GM23338 (cell line): ENCODE results near the gene UBASH3A. TPM values are rescaled to one million over a fixed set of nuclear protein-coding genes. Genes with fewer than 3 reads are reported as not detected.

Source experiments
- ATAC-seq: fragments of 200-7000 bp; cut with Tn5 transposase; 3 replicates; pipeline ENCODE4 v1.9.1; 2020
- DNase-seq: peaks from one replicate; pipeline ENCODE4 v3.0.0-alpha.2; 2015; ENCODE audit warnings: low spot score
- H2AFZ ChIP-seq: fragments of 200-600 bp; sonication (generic); 2 replicates; pipeline ENCODE4 v1.8.0; 2016; ENCODE audit warnings: antibody characterized with exemption, mild to moderate bottlenecking, moderate library complexity
- H3F3A ChIP-seq: fragments of 200-600 bp; sonication (generic); replicated peaks from 2 replicates; pipeline ENCODE4 v1.8.0; 2017; ENCODE audit warnings: antibody characterized with exemption, mixed run types, low read depth
- H3K27ac ChIP-seq: fragments of 200-600 bp; sonication (generic); 2 replicates; pipeline ENCODE4 v1.6.1; 2016; ENCODE audit warnings: low read depth
- H3K27me3 ChIP-seq: fragments of 200-600 bp; sonication (generic); 2 replicates; pipeline ENCODE4 v1.8.0; 2016; ENCODE audit warnings: mild to moderate bottlenecking, mixed run types, moderate library complexity; ENCODE audit not compliant: insufficient read depth
- H3K36me3 ChIP-seq: fragments of 200-600 bp; sonication (generic); 2 replicates; pipeline ENCODE4 v1.8.0; 2016; ENCODE audit warnings: mild to moderate bottlenecking; ENCODE audit not compliant: insufficient read depth
- H3K4me1 ChIP-seq: fragments of 200-600 bp; sonication (generic); 2 replicates; pipeline ENCODE4 v1.8.0; 2016; ENCODE audit warnings: mild to moderate bottlenecking, moderate library complexity; ENCODE audit not compliant: insufficient read depth
- H3K4me2 ChIP-seq: fragments of 200-600 bp; sonication (generic); 2 replicates; pipeline ENCODE4 v1.7.1; 2017; ENCODE audit warnings: mixed run types
- H3K4me3 ChIP-seq: fragments of 200-600 bp; sonication (generic); 2 replicates; pipeline ENCODE4 v1.6.1; 2016; ENCODE audit warnings: mixed run types
- H3K79me2 ChIP-seq: fragments of 200-600 bp; sonication (generic); replicated peaks from 2 replicates; pipeline ENCODE4 v1.8.0; 2017; ENCODE audit warnings: mild to moderate bottlenecking; ENCODE audit not compliant: insufficient read depth
- H3K9me2 ChIP-seq: fragments of 200-600 bp; sonication (generic); 2 replicates; pipeline ENCODE4 v1.8.0; 2017; ENCODE audit not compliant: insufficient read depth
- H4K20me1 ChIP-seq: fragments of 200-600 bp; sonication (generic); replicated peaks from 2 replicates; pipeline ENCODE4 v1.8.0; 2017; ENCODE audit warnings: mild to moderate bottlenecking; ENCODE audit not compliant: insufficient read depth
- H3K27ac Mint-ChIP-seq: 2 replicates; pipeline ENCODE4 v1.8.0; 2020; ENCODE audit warnings: inconsistent platforms, mild to moderate bottlenecking, moderate library complexity, mixed read lengths
- H3K27me3 Mint-ChIP-seq: 3 replicates; pipeline ENCODE4 v1.8.0; 2022; ENCODE audit warnings: low read depth, mild to moderate bottlenecking, moderate library complexity, mixed read lengths, inconsistent platforms; ENCODE audit not compliant: insufficient read depth, poor library complexity
- H3K36me3 Mint-ChIP-seq: 3 replicates; pipeline ENCODE4 v1.8.0; 2021; ENCODE audit warnings: low read depth, mild to moderate bottlenecking, inconsistent platforms, moderate library complexity, mixed read lengths
- H3K4me1 Mint-ChIP-seq: 3 replicates; pipeline ENCODE4 v1.8.0; 2020; ENCODE audit warnings: mild to moderate bottlenecking, inconsistent platforms, mixed read lengths
- H3K4me3 Mint-ChIP-seq: 3 replicates; pipeline ENCODE4 v1.8.0; 2021; ENCODE audit warnings: moderate library complexity, mild to moderate bottlenecking, inconsistent platforms, mixed read lengths
- H3K9me3 Mint-ChIP-seq: 3 replicates; pipeline ENCODE4 v1.8.0; 2020; ENCODE audit warnings: moderate library complexity, mild to moderate bottlenecking, inconsistent platforms, mixed read lengths
- CREB1 ChIP-seq: fragments of 250-450 bp; sonication (Bioruptor Pico); IDR thresholded peaks from 2 replicates; pipeline ENCODE4 v1.5.0; 2020; ENCODE audit warnings: low read depth, mild to moderate bottlenecking, moderate library complexity
- EZH2 ChIP-seq: fragments of 200-600 bp; sonication (generic); IDR thresholded peaks from one replicate; pipeline ENCODE4 v1.8.0; 2017; ENCODE audit warnings: antibody characterized with exemption, mild to moderate bottlenecking, low read depth; ENCODE audit not compliant: unreplicated experiment
- EZH2phosphoT487 ChIP-seq: fragments of 200-600 bp; sonication (generic); IDR thresholded peaks from one replicate; pipeline ENCODE4 v1.8.1; 2018; ENCODE audit warnings: antibody characterized with exemption; ENCODE audit not compliant: unreplicated experiment
- JUNB ChIP-seq: IDR thresholded peaks from one replicate; pipeline ENCODE4 v1.6.1; 2016; ENCODE audit warnings: antibody characterized with exemption; ENCODE audit not compliant: unreplicated experiment
- NANOG ChIP-seq: IDR thresholded peaks from 2 replicates; pipeline ENCODE4 v1.6.1; 2016; ENCODE audit warnings: antibody characterized with exemption, borderline replicate concordance
- POLR2AphosphoS5 ChIP-seq: IDR thresholded peaks from 2 replicates; pipeline ENCODE4 v1.6.1; 2016; ENCODE audit warnings: antibody characterized with exemption, low read depth
- STAT1 ChIP-seq: IDR thresholded peaks from one replicate; pipeline ENCODE4 v1.6.1; 2016; ENCODE audit warnings: antibody characterized with exemption; ENCODE audit not compliant: unreplicated experiment
- ZNF331 ChIP-seq: fragments of 250-450 bp; sonication (Bioruptor Pico); IDR thresholded peaks from 2 replicates; pipeline ENCODE4 v1.5.0; 2020; ENCODE audit warnings: low read depth, mild to moderate bottlenecking, moderate library complexity
- polyA plus RNA-seq: library from polyadenylated mRNA; unstranded; fragments of >200 nt; fragmentation: Nextera tagmentation; extraction: Ambion mirVana; gene quantifications from 2 replicates; pipeline ENCODE4 v1.2.1, GENCODE V29; 2016
- total RNA-seq: library from RNA; depleted of rRNA; stranded (reverse); fragments of >200 nt; shearing (Covaris generic); gene quantifications from 2 replicates; pipeline ENCODE4 v1.2.3, GENCODE V29; 2014
- TF ChIP-seq, protein P1 (sequence below): fragments of 250-450 bp; sonication (Bioruptor Pico); IDR thresholded peaks from 2 replicates; pipeline ENCODE4 v1.5.0; 2020; ENCODE audit warnings: mild to moderate bottlenecking, moderate library complexity
- TF ChIP-seq, protein P2 (sequence below): IDR thresholded peaks from one replicate; pipeline ENCODE4 v1.6.1; 2018; ENCODE audit warnings: antibody characterized with exemption; ENCODE audit not compliant: unreplicated experiment
- TF ChIP-seq, protein P3 (sequence below): IDR thresholded peaks from 2 replicates; pipeline ENCODE4 v1.6.1; 2016; ENCODE audit warnings: antibody characterized with exemption

The UBASH3A gene
- total and polyA plus RNA-seq, 2 experiments from 2014 or later = not detected

- peaks cover 7% of the 10 kb centered on the region for H3K27me3 Mint-ChIP-seq
- H3F3A ChIP-seq = no peaks in the 10 kb centered on the region
- no peaks in the 10 kb centered on the region for H3K27me3 ChIP-seq
- no peak overlapping the region for H3K4me3 ChIP-seq
- H3K27ac Mint-ChIP-seq = no peak overlapping the region
- TF ChIP-seq NANOG = no peak
- TF ChIP-seq EZH2 = no peak
- TF ChIP-seq EZH2phosphoT487 = no peak
- TF ChIP-seq STAT1 = no peak
- no peak for TF ChIP-seq ZNF331 (CRISPR knock-in tag)
- no peak for TF ChIP-seq POLR2AphosphoS5
- TF ChIP-seq, protein P1, sequence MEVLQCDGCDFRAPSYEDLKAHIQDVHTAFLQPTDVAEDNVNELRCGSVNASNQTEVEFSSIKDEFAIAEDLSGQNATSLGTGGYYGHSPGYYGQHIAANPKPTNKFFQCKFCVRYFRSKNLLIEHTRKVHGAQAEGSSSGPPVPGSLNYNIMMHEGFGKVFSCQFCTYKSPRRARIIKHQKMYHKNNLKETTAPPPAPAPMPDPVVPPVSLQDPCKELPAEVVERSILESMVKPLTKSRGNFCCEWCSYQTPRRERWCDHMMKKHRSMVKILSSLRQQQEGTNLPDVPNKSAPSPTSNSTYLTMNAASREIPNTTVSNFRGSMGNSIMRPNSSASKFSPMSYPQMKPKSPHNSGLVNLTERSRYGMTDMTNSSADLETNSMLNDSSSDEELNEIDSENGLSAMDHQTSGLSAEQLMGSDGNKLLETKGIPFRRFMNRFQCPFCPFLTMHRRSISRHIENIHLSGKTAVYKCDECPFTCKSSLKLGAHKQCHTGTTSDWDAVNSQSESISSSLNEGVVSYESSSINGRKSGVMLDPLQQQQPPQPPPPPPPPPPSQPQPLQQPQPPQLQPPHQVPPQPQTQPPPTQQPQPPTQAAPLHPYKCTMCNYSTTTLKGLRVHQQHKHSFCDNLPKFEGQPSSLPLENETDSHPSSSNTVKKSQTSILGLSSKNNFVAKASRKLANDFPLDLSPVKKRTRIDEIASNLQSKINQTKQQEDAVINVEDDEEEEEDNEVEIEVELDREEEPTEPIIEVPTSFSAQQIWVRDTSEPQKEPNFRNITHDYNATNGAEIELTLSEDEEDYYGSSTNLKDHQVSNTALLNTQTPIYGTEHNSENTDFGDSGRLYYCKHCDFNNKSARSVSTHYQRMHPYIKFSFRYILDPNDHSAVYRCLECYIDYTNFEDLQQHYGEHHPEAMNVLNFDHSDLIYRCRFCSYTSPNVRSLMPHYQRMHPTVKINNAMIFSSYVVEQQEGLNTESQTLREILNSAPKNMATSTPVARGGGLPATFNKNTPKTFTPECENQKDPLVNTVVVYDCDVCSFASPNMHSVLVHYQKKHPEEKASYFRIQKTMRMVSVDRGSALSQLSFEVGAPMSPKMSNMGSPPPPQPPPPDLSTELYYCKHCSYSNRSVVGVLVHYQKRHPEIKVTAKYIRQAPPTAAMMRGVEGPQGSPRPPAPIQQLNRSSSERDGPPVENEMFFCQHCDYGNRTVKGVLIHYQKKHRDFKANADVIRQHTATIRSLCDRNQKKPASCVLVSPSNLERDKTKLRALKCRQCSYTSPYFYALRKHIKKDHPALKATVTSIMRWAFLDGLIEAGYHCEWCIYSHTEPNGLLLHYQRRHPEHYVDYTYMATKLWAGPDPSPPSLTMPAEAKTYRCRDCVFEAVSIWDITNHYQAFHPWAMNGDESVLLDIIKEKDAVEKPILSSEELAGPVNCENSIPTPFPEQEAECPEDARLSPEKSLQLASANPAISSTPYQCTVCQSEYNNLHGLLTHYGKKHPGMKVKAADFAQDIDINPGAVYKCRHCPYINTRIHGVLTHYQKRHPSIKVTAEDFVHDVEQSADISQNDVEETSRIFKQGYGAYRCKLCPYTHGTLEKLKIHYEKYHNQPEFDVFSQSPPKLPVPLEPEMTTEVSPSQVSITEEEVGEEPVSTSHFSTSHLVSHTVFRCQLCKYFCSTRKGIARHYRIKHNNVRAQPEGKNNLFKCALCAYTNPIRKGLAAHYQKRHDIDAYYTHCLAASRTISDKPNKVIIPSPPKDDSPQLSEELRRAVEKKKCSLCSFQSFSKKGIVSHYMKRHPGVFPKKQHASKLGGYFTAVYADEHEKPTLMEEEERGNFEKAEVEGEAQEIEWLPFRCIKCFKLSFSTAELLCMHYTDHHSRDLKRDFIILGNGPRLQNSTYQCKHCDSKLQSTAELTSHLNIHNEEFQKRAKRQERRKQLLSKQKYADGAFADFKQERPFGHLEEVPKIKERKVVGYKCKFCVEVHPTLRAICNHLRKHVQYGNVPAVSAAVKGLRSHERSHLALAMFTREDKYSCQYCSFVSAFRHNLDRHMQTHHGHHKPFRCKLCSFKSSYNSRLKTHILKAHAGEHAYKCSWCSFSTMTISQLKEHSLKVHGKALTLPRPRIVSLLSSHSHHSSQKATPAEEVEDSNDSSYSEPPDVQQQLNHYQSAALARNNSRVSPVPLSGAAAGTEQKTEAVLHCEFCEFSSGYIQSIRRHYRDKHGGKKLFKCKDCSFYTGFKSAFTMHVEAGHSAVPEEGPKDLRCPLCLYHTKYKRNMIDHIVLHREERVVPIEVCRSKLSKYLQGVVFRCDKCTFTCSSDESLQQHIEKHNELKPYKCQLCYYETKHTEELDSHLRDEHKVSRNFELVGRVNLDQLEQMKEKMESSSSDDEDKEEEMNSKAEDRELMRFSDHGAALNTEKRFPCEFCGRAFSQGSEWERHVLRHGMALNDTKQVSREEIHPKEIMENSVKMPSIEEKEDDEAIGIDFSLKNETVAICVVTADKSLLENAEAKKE (CRISPR knock-in tag) = no peak
- no peak for TF ChIP-seq CREB1 (CRISPR knock-in tag)
- TF ChIP-seq, protein P2, sequence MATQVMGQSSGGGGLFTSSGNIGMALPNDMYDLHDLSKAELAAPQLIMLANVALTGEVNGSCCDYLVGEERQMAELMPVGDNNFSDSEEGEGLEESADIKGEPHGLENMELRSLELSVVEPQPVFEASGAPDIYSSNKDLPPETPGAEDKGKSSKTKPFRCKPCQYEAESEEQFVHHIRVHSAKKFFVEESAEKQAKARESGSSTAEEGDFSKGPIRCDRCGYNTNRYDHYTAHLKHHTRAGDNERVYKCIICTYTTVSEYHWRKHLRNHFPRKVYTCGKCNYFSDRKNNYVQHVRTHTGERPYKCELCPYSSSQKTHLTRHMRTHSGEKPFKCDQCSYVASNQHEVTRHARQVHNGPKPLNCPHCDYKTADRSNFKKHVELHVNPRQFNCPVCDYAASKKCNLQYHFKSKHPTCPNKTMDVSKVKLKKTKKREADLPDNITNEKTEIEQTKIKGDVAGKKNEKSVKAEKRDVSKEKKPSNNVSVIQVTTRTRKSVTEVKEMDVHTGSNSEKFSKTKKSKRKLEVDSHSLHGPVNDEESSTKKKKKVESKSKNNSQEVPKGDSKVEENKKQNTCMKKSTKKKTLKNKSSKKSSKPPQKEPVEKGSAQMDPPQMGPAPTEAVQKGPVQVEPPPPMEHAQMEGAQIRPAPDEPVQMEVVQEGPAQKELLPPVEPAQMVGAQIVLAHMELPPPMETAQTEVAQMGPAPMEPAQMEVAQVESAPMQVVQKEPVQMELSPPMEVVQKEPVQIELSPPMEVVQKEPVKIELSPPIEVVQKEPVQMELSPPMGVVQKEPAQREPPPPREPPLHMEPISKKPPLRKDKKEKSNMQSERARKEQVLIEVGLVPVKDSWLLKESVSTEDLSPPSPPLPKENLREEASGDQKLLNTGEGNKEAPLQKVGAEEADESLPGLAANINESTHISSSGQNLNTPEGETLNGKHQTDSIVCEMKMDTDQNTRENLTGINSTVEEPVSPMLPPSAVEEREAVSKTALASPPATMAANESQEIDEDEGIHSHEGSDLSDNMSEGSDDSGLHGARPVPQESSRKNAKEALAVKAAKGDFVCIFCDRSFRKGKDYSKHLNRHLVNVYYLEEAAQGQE = no peak
- TF ChIP-seq JUNB = no peak
- TF ChIP-seq, protein P3, sequence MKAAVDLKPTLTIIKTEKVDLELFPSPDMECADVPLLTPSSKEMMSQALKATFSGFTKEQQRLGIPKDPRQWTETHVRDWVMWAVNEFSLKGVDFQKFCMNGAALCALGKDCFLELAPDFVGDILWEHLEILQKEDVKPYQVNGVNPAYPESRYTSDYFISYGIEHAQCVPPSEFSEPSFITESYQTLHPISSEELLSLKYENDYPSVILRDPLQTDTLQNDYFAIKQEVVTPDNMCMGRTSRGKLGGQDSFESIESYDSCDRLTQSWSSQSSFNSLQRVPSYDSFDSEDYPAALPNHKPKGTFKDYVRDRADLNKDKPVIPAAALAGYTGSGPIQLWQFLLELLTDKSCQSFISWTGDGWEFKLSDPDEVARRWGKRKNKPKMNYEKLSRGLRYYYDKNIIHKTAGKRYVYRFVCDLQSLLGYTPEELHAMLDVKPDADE = no peak
- no peak for ATAC-seq
- no peaks in the 10 kb centered on the region for H3K36me3 Mint-ChIP-seq
- no peaks in the 10 kb centered on the region for H3K79me2 ChIP-seq
- H3K27ac ChIP-seq = no peak overlapping the region
- no peak overlapping the region for H3K4me2 ChIP-seq
- DNase-seq = no peak
- no peak overlapping the region for H3K4me3 Mint-ChIP-seq
- no peaks in the 10 kb centered on the region for H3K9me2 ChIP-seq
- H4K20me1 ChIP-seq = no peaks in the 10 kb centered on the region
- H3K4me1 ChIP-seq = no peaks in the 10 kb centered on the region
- no peaks in the 10 kb centered on the region for H3K36me3 ChIP-seq
- H3K4me1 Mint-ChIP-seq = no peaks in the 10 kb centered on the region
- H2AFZ ChIP-seq = no peak overlapping the region
- H3K9me3 Mint-ChIP-seq = peaks cover 20% of the 10 kb centered on the region
Observed at GRCh38 chr21:42429021-42429420, 25.3 kb downstream of the UBASH3A start.
